Upper lobe of left lung (tissue), 6 donors: Measurements from ENCODE around the gene TAS2R60. TPM values are rescaled to one million over a fixed set of nuclear protein-coding genes. Genes with fewer than 3 reads are reported as not detected.

Source experiments
- ATAC-seq, 2 donors: fragments of 200-7000 bp; cut with Tn5 transposase; one replicate each; pipeline ENCODE4 v1.9.1; 2022; ENCODE audit warnings: mild to moderate bottlenecking in 2 of 2, moderate library complexity in 2 of 2; ENCODE audit not compliant: low FRiP score in 2 of 2
- DNase-seq, 2 donors: peaks; one replicate each; pipeline ENCODE4 v3.0.0-alpha.2; 2019 to 2020
- H3K27ac ChIP-seq, 4 donors: fragments of 200-600 bp; sonication (generic); one replicate each; pipeline ENCODE4 v1.5.1; 2016 to 2019
- H3K27me3 ChIP-seq, 4 donors: fragments of 200-600 bp; sonication (generic); one replicate each; pipeline ENCODE4 v1.5.1; 2017 to 2019
- H3K36me3 ChIP-seq, 4 donors: fragments of 200-600 bp; sonication (generic); one replicate each; pipeline ENCODE4 v1.5.1; 2016 to 2019
- H3K4me1 ChIP-seq, 4 donors: fragments of 200-600 bp; sonication (generic); one replicate each; pipeline ENCODE4 v1.5.1; 2018 to 2019
- H3K4me3 ChIP-seq, 4 donors: fragments of 200-600 bp; sonication (generic); one replicate each; pipeline ENCODE4 v1.5.1; 2017 to 2019; ENCODE audit warnings: mild to moderate bottlenecking in 2 of 4, moderate library complexity in 1 of 4
- H3K9me3 ChIP-seq, 4 donors: fragments of 200-600 bp; sonication (generic); one replicate each; pipeline ENCODE4 v1.5.1; 2018 to 2019
- CTCF ChIP-seq, 6 experiments: fragments of 450-650 bp in 4 of 6; fragments of 200-600 bp in 2 of 6; sonication (generic) in 2 of 6; IDR thresholded peaks; one replicate each; pipeline ENCODE4 v1.5.1; 2016 to 2019; ENCODE audit warnings: antibody characterized with exemption in 6 of 6
- EP300 ChIP-seq, 4 donors: sonication (generic); formaldehyde crosslinking; IDR thresholded peaks; one replicate each; pipeline ENCODE4 v1.5.1; 2017; ENCODE audit warnings: antibody characterized with exemption in 4 of 4, control low read depth in 2 of 4
- POLR2A ChIP-seq, 4 donors: fragments of 450-650 bp; IDR thresholded peaks; one replicate each; pipeline ENCODE4 v1.5.1; 2016 to 2017; ENCODE audit warnings: antibody characterized with exemption in 4 of 4, mild to moderate bottlenecking in 2 of 4
- POLR2AphosphoS5 ChIP-seq, 2 donors: sonication (generic); formaldehyde crosslinking; IDR thresholded peaks; one replicate each; pipeline ENCODE4 v1.5.1; 2017; ENCODE audit warnings: antibody characterized with exemption in 2 of 2
- WGBS, 2 donors: methylation state at CpG; one replicate each; pipeline ENCODE4 v1.1.5; 2017 to 2018; 5-methylcytosine and 5-hydroxymethylcytosine counted together
- total RNA-seq, 6 donors: library from RNA; depleted of rRNA in 4 of 6; stranded (reverse); fragments of >200 nt in 4 of 6; gene quantifications; one replicate each; pipeline versions ENCODE4 v1.1.0 to v1.2.1, GENCODE V29; 2016 to 2021
- donor health status: DM: no; HTN: no; CAD: no; lungs with moderate emphysema.
- donor health status: DM: no; HTN: yes; CAD: no; lungs with severe emphysema.

The TAS2R60 gene
- total RNA-seq, 6 donors from 2014 or later: 0.83 to 3.1 (median 1.2) TPM; not detected in 3

GRCh38 chr7:143434660-143435059 lies 8.6 kb upstream of the TAS2R60 start:
- no peak for TF ChIP-seq CTCF (IDR thresholded peaks at IDR 0.05)
- no peak for TF ChIP-seq POLR2AphosphoS5 (IDR thresholded peaks at IDR 0.05)
- no peak for TF ChIP-seq POLR2A (IDR thresholded peaks at IDR 0.05)
- no peak for TF ChIP-seq EP300 (IDR thresholded peaks at IDR 0.05)
- Histone ChIP-seq H3K36me3 (no peaks in the 10 kb centered on the region), H3K4me3 (no peak overlapping the region), H3K4me1 (no peaks in the 10 kb centered on the region), H3K27me3 (no peaks in the 10 kb centered on the region), H3K9me3 (no peaks in the 10 kb centered on the region), H3K27ac (no peak overlapping the region)
- peak in 1 of 2 donors; percentile 80 for ATAC-seq
- 81 to 82% methylated on average over 9 of the region's 9 CpGs for WGBS, 2 donors
- no peak for DNase-seq

- TF ChIP-seq POLR2AphosphoS5 (IDR thresholded peaks at IDR 0.05) (no peak), EP300 (IDR thresholded peaks at IDR 0.05) (no peak), POLR2A (IDR thresholded peaks at IDR 0.05) (no peak), CTCF (IDR thresholded peaks at IDR 0.05) (no peak)
- Histone ChIP-seq H3K27me3 (no peaks in the 10 kb centered on the region), H3K27ac (no peak overlapping the region), H3K36me3 (no peaks in the 10 kb centered on the region), H3K4me1 (no peaks in the 10 kb centered on the region), H3K4me3 (no peak overlapping the region), H3K9me3 (no peaks in the 10 kb centered on the region)
- DNase-seq (no peak), ATAC-seq (no peak)
- 83% methylated on average over 2 of the region's 2 CpGs for WGBS, 2 donors
These were observed 8.0 kb upstream of the TAS2R60 start for GRCh38 chr7:143435266-143435665.

GRCh38 chr7:143436325-143436946 lies 6.8 kb upstream of the TAS2R60 start:
- no peak for DNase-seq
- H3K4me1 ChIP-seq: no peaks in the 10 kb centered on the region
- 92 to 97% methylated on average over 3 of the region's 3 CpGs for WGBS, 2 donors
- H3K9me3 ChIP-seq: no peaks in the 10 kb centered on the region
- no peaks in the 10 kb centered on the region for H3K36me3 ChIP-seq
- H3K4me3 ChIP-seq: no peak overlapping the region
- TF ChIP-seq CTCF (IDR thresholded peaks at IDR 0.05) (no peak), POLR2A (IDR thresholded peaks at IDR 0.05) (no peak), POLR2AphosphoS5 (IDR thresholded peaks at IDR 0.05) (no peak), EP300 (IDR thresholded peaks at IDR 0.05) (no peak)
- no peaks in the 10 kb centered on the region for H3K27me3 ChIP-seq
- H3K27ac ChIP-seq: no peak overlapping the region
- no peak for ATAC-seq

- no peaks in the 10 kb centered on the region for H3K27me3 ChIP-seq
- H3K4me3 ChIP-seq: no peak overlapping the region
- TF ChIP-seq CTCF (IDR thresholded peaks at IDR 0.05) (no peak), EP300 (IDR thresholded peaks at IDR 0.05) (no peak)
- ATAC-seq: no peak
- 40 to 46% methylated on average over 4 of the region's 4 CpGs for WGBS, 2 donors
- H3K36me3 ChIP-seq: no peaks in the 10 kb centered on the region
- H3K4me1 ChIP-seq: no peaks in the 10 kb centered on the region
- no peak overlapping the region for H3K27ac ChIP-seq
- no peak for DNase-seq
- H3K9me3 ChIP-seq: no peaks in the 10 kb centered on the region
These were observed 5.7 kb upstream of the TAS2R60 start for GRCh38 chr7:143437578-143437977.

GRCh38 chr7:143439866-143440265 lies 3.4 kb upstream of the TAS2R60 start:
- no peak overlapping the region for H3K4me3 ChIP-seq
- H3K9me3 ChIP-seq: no peaks in the 10 kb centered on the region
- TF ChIP-seq POLR2A (IDR thresholded peaks at IDR 0.05) (no peak), POLR2AphosphoS5 (IDR thresholded peaks at IDR 0.05) (no peak), CTCF (IDR thresholded peaks at IDR 0.05) (no peak), EP300 (IDR thresholded peaks at IDR 0.05) (no peak)
- H3K27ac ChIP-seq: no peak overlapping the region
- DNase-seq: no peak
- no peak for ATAC-seq
- no peaks in the 10 kb centered on the region for H3K27me3 ChIP-seq
- WGBS, 2 donors: 83 to 89% methylated on average over 2 of the region's 2 CpGs
- H3K4me1 ChIP-seq: no peaks in the 10 kb centered on the region
- no peaks in the 10 kb centered on the region for H3K36me3 ChIP-seq
